Heart left ventricle (tissue), 16 donors: ENCODE data around the gene IGFBP5. TPM values are rescaled to one million over a fixed set of nuclear protein-coding genes. Genes with fewer than 3 reads are reported as not detected.

Source experiments
- ATAC-seq, 4 donors: fragments of 200-7000 bp; cut with Tn5 transposase; one replicate each; pipeline ENCODE4 v1.9.1; 2020 to 2022; ENCODE audit warnings: moderate library complexity in 4 of 4, mild to moderate bottlenecking in 3 of 4, moderate number of reproducible peaks in 1 of 4
- DNase-seq, 5 donors: peaks; one replicate each; pipeline ENCODE4 v3.0.0-alpha.2; 2020
- H3K27ac ChIP-seq, 12 donors: fragments of 200-600 bp; sonication (generic) in 4 of 12; one replicate each; pipeline versions ENCODE4 v1.5.0 to v1.8.0; 2016 to 2022; ENCODE audit warnings: mild to moderate bottlenecking in 2 of 12
- H3K27me3 ChIP-seq, 9 donors: fragments of 200-600 bp; sonication (generic) in 2 of 9; one replicate each; pipeline versions ENCODE4 v1.5.1 to v1.8.0; 2016 to 2022; ENCODE audit warnings: mild to moderate bottlenecking in 3 of 9
- H3K36me3 ChIP-seq, 9 donors: fragments of 200-600 bp; sonication (generic) in 2 of 9; one replicate each; pipeline versions ENCODE4 v1.5.0 to v1.8.0; 2018 to 2022; ENCODE audit warnings: mild to moderate bottlenecking in 2 of 9
- H3K4me1 ChIP-seq, 12 donors: fragments of 200-600 bp; sonication (generic) in 4 of 12; one replicate each; pipeline versions ENCODE4 v1.5.0 to v1.8.0; 2016 to 2022; ENCODE audit warnings: mild to moderate bottlenecking in 3 of 12
- H3K4me3 ChIP-seq, 12 donors: fragments of 200-600 bp; sonication (generic) in 4 of 12; one replicate each; pipeline versions ENCODE4 v1.5.0 to v1.8.0; 2017 to 2022; ENCODE audit warnings: mild to moderate bottlenecking in 9 of 12, moderate library complexity in 4 of 12
- H3K9me3 ChIP-seq, 12 donors: fragments of 200-600 bp; sonication (generic) in 4 of 12; one replicate each; pipeline versions ENCODE4 v1.5.0 to v1.8.0; 2016 to 2022; ENCODE audit warnings: mild to moderate bottlenecking in 1 of 12
- POLR2A ChIP-seq, 2 donors: fragments of 450-650 bp; IDR thresholded peaks; one replicate each; pipeline ENCODE4 v1.6.1; 2017; ENCODE audit warnings: antibody characterized with exemption in 2 of 2, mild to moderate bottlenecking in 2 of 2, moderate library complexity in 2 of 2
- WGBS, 4 donors: extraction: QIAGEN DNeasy Blood & Tissue Kit in 2 of 4; methylation state at CpG; one replicate each; pipeline versions ENCODE4 v1.1.5 to v1.1.7; 2013 to 2018; 5-methylcytosine and 5-hydroxymethylcytosine counted together
- intact Hi-C, 10 donors: fragments of 100-400 bp; cut with DNase I; formaldehyde crosslinking; loops; one replicate each; pipeline versions ENCODE4 v1.11.1 to v1.14.2; 2022
- polyA plus RNA-seq, 2 donors: library from polyadenylated mRNA; stranded (reverse); fragments of 200-250 nt; gene quantifications; one replicate each; pipeline ENCODE4 v1.2.3, GENCODE V29; 2013
- total RNA-seq, 9 donors: library from RNA; depleted of rRNA in 2 of 9; stranded (reverse); fragments of >200 nt in 2 of 9; fragmentation: NEBNext Ultra II Directional in 3 of 9; extraction: Animal tissue kit (Norgen Biotek cat#: 25700) in 3 of 9; gene quantifications; one replicate each; pipeline versions ENCODE4 v1.1.0 to v1.2.4, GENCODE V29; 2016 to 2023
- TF ChIP-seq, protein P1 (sequence below), 12 donors: fragments of 200-600 bp; sonication (generic) in 4 of 12; IDR thresholded peaks; one replicate each; pipeline versions ENCODE4 v1.5.0 to v1.8.0; 2018 to 2022; ENCODE audit warnings: antibody characterized with exemption in 12 of 12, mild to moderate bottlenecking in 5 of 12
- donor health status: ischemic (EF 13 %, LVEDD 7.1; RV severe dilation, severe dysfunction).
- donor health status: healthy with polysubstance abuse.
- donor health status: DM: no; HTN: yes; CAD: no.
- donor health status: DM: no; HTN: no; CAD: no.
- donor health status: ischemic (EF 25% LVEDD 6.9; RV normal size, moderate dysfunction).
- donor health status: ischemic (EF 25% LVEDD 5.7; RV mildly dilated, moderate dysfunction).
- donor health status: healthy.
- donor health status: DM: yes; HTN: yes; CAD: no.
- donor health status: ischemic (EF 35%, LVEDD 5.7; RV mildly dilated, moderate dysfunction).
- donor health status: nonischemic (EF 11% LVEDD 7.7; RV severe dilation, severe dysfunction).
- donor health status: DM: yes; HTN: yes; CAD: no.
- donor health status: PGD.
- donor health status: ischemic (EF 29% LVEDD 5.4; RV normal size, mild dysfunction).
- donor health status: nonischemic (EF 23%, LVEDD 6.1; RV moderate dilation, normal function).

IGFBP5 gene
- total and polyA plus RNA-seq, 11 donors, result 58.2 to 441 (median 129) TPM

DNA sequence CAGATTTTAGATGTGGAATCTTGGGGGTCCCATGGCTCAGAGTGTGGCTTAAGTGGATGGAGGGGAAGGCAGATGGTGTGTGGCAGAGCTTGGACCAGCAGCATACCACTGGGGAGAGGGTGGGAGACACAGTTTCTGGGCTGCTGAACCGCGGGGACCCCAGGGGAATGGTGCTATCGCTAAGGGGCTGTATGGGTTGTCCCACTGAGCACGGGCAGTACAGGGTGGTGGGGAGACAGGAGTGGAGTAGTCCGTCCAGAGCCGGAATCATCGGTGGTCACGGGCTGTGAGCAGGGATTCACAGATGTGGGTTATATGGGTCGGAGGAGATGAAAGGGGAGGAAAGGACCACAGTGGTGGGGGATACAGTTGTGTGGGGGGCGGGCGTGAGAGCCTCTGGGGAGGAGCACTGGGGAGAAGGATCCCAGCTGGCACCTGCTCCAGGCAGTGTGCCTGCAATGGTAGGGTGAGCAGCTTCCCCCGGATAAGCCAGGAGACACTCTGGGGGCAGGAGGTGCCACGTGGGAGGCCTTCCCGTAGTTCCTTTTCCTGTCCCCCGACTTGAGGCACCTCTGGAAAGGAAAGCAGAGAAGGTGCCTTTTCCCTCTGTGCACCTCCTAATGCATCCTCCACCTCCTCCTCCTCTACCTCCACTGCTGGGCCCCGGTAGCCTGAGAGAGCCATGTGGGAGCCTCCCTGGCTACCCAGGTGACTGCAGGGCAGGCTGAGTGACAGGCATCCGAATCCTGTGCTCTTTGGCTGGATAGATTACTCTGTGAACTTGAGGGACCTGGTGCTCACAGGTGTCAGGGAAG is 24.9 kb downstream of the IGFBP5 start:
- Histone ChIP-seq H3K4me1 (peaks cover 0 to 11% (median 8%) of the 10 kb centered on the region in 12 donors), H3K36me3 (peaks cover 0 to 19% (median 12%) of the 10 kb centered on the region in 9 donors), H3K27me3 (no peaks in the 10 kb centered on the region), H3K4me3 (no peak overlapping the region), H3K9me3 (no peaks in the 10 kb centered on the region), H3K27ac (no peak overlapping the region)
- no peak for TF ChIP-seq POLR2A (IDR thresholded peaks at IDR 0.05)
- TF ChIP-seq, protein P1, sequence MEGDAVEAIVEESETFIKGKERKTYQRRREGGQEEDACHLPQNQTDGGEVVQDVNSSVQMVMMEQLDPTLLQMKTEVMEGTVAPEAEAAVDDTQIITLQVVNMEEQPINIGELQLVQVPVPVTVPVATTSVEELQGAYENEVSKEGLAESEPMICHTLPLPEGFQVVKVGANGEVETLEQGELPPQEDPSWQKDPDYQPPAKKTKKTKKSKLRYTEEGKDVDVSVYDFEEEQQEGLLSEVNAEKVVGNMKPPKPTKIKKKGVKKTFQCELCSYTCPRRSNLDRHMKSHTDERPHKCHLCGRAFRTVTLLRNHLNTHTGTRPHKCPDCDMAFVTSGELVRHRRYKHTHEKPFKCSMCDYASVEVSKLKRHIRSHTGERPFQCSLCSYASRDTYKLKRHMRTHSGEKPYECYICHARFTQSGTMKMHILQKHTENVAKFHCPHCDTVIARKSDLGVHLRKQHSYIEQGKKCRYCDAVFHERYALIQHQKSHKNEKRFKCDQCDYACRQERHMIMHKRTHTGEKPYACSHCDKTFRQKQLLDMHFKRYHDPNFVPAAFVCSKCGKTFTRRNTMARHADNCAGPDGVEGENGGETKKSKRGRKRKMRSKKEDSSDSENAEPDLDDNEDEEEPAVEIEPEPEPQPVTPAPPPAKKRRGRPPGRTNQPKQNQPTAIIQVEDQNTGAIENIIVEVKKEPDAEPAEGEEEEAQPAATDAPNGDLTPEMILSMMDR (IDR thresholded peaks at IDR 0.05), result no peak
- intact Hi-C loops, result no loop called here
- WGBS, 4 donors, result 65 to 76% (median 66%) methylated on average over 16 to 17 of the region's 17 CpGs
- DNase-seq (peak in 1 of 5 donors; percentile 21), ATAC-seq (peak in 1 of 4 donors; percentile 5)

DNA sequence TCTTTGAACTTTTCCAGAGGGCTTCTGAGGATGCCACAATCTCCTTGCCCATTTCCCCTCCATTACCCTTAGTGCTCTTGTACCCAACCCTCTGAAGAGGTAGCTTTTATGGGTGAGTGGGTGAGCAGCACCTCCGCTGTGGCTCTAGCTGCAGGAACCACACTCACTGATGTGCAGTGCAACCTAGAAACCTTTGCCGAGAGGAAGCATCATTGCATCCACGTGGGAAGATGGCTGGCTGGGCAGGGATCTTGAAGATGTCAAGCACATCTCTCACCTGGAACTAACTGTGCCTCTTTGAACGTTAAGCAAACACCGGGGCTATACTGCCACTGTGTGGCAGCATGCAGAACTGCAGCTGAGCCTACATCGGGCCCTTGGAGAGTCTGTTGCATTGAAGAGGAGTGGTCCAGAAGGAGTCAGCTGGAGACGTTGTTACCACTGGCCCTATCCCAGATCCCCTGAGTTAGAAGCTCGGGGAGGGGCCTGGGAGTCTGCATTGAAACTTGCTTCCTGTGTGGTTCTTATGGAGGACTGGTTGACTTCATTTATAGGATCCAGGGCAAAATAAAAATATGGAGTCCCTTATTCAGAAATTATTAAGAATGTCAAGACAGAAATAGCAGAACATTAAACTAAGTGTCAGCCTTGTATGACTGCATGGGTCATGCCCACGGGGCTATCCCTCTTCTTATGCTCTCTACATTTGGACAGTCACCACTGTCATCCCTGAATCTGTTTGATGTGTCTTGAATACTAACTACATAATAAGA is 28.7 kb downstream of the IGFBP5 start:
- no peak overlapping the region for H3K27ac ChIP-seq
- peaks cover 0 to 22% (median 3%) of the 10 kb centered on the region in 9 donors for H3K36me3 ChIP-seq

DNA sequence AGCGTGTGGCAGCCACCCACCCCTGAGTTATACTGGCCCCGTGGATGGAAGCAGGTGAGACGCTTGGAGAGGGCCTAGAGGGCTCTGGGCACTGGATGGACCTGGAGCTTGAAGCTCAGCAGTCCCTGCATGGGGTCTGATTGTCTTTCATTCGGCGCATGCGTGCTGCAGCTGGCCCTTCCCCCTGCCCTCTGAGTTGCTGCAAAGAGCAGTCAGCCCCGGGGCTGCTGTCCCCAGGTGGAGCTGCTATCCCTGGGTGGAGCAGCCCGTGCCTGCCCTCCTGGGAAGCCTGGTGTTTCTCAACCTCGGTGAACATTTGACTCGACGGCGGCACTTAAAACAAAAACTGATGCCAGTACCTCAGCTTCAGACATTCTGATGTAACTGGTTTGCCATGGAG is 29.6 kb downstream of the IGFBP5 start:
- Histone ChIP-seq H3K27ac (peak overlapping the region in 1 of 12 donors; percentile 34), H3K27me3 (no peaks in the 10 kb centered on the region), H3K9me3 (no peaks in the 10 kb centered on the region), H3K4me3 (no peak overlapping the region), H3K4me1 (peaks cover 0 to 22% (median 14%) of the 10 kb centered on the region in 12 donors), H3K36me3 (peaks cover 0 to 31% (median 3%) of the 10 kb centered on the region in 9 donors)
- DNase-seq (no peak), ATAC-seq (peak in 3 of 4 donors; percentile 6 to 28 (median 9))
- intact Hi-C loops, result loop anchor here (1.0 to 10.0 kb wide), 6 partner anchors 146 to 633 kb away; no protein-coding TSS in a partner anchor
- no peak for TF ChIP-seq POLR2A (IDR thresholded peaks at IDR 0.05)
- TF ChIP-seq, protein P1 (IDR thresholded peaks at IDR 0.05), result no peak
- 38 to 43% (median 39%) methylated on average over 9 to 12 of the region's 12 CpGs for WGBS, 4 donors

More for the DNA sequence above, 28.7 kb downstream of the IGFBP5 start:
- no peaks in the 10 kb centered on the region for H3K27me3 ChIP-seq
- H3K4me1 ChIP-seq, result peaks cover 0 to 22% (median 14%) of the 10 kb centered on the region in 12 donors
- ATAC-seq (peak; percentile 48 to 73 (median 64)), DNase-seq (peak; percentile 57 to 83 (median 60))
- TF ChIP-seq, protein P1 (IDR thresholded peaks at IDR 0.05), result peak in 11 of 12 donors; percentile 92 to 99 (median 98)
- TF ChIP-seq POLR2A (IDR thresholded peaks at IDR 0.05), result no peak
- no peak overlapping the region for H3K4me3 ChIP-seq
- intact Hi-C loops, result loop anchor here (1.0 to 10.0 kb wide), 6 partner anchors 147 to 634 kb away; no protein-coding TSS in a partner anchor
- 13 to 16% (median 16%) methylated on average over 9 of the region's 9 CpGs for WGBS, 4 donors
- no peaks in the 10 kb centered on the region for H3K9me3 ChIP-seq
